SK-N-SH (cell line): ENCODE results near the gene CCDC172. TPM values are rescaled to one million over a fixed set of nuclear protein-coding genes. Genes with fewer than 3 reads are reported as not detected.

Experiments
- CTCF ChIA-PET: fragments of 300-600, 350-600 bp; formaldehyde crosslinking; extraction: SDS; loops from one replicate; lab custom pipeline; 2021; lab: Yijun Ruan, JAX
- POLR2A ChIA-PET: fragments of 350-600 bp; sonication (Branson Sonifier 250); formaldehyde crosslinking; extraction: SDS; loops from one replicate; lab custom pipeline; 2020; ENCODE audit warnings: antibody characterized with exemption, inconsistent platforms; lab: Yijun Ruan, JAX
- DNase-seq: peaks from one replicate; pipeline ENCODE4 v3.0.0; 2012
- H2AFZ ChIP-seq: fragments of 200-600 bp; sonication (generic); 2 replicates; pipeline ENCODE4 v1.8.1; 2016; ENCODE audit warnings: antibody characterized with exemption, mild to moderate bottlenecking, low read depth
- H3F3A ChIP-seq: fragments of 200-600 bp; sonication (generic); replicated peaks from 2 replicates; pipeline ENCODE3; 2016; ENCODE audit warnings: antibody characterized with exemption, mild to moderate bottlenecking; ENCODE audit not compliant: insufficient read depth
- H3K27ac ChIP-seq, 2 experiments: fragments of 200-500 bp in 1 of 2; fragments of 200-600 bp in 1 of 2; sonication (Bioruptor generic) in 1 of 2; sonication (generic), shearing (Covaris generic) in 1 of 2; 2 replicates each; pipeline versions ENCODE4 v1.5.1 to v1.6.1; 2014 to 2016; ENCODE audit warnings: low read depth in 2 of 2, inconsistent platforms in 1 of 2, low read length in 1 of 2, mild to moderate bottlenecking in 1 of 2, mixed read lengths in 1 of 2
- H3K27me3 ChIP-seq: fragments of 200-600 bp; sonication (generic), shearing (Covaris generic); 2 replicates; pipeline ENCODE4 v1.6.1; 2016; ENCODE audit warnings: mixed run types; ENCODE audit not compliant: insufficient read depth
- H3K36me3 ChIP-seq, 2 experiments: fragments of 200-500 bp in 1 of 2; fragments of 200-600 bp in 1 of 2; sonication (Bioruptor generic) in 1 of 2; sonication (generic) in 1 of 2; replicated peaks in 1 of 2; 2 replicates each; pipeline versions ENCODE3 to v1.5.1; 2014 to 2016; ENCODE audit warnings: low read length in 1 of 2, mild to moderate bottlenecking in 1 of 2; ENCODE audit not compliant: insufficient read depth in 2 of 2, control insufficient read depth in 1 of 2
- H3K4me1 ChIP-seq, 2 experiments: fragments of 200-500 bp in 1 of 2; fragments of 200-600 bp in 1 of 2; sonication (Bioruptor generic) in 1 of 2; sonication (generic), shearing (Covaris generic) in 1 of 2; 2 replicates each; pipeline versions ENCODE4 v1.5.1 to v1.6.1; 2014 to 2016; ENCODE audit warnings: low read depth in 1 of 2, low read length in 1 of 2, mixed run types in 1 of 2; ENCODE audit not compliant: insufficient read depth in 2 of 2, control insufficient read depth in 1 of 2
- H3K4me2 ChIP-seq: fragments of 200-600 bp; sonication (generic), shearing (Covaris generic); 2 replicates; pipeline ENCODE4 v1.6.1; 2017; ENCODE audit warnings: mixed run types
- H3K4me3 ChIP-seq, 2 experiments: fragments of 200-500 bp in 1 of 2; fragments of 200-600 bp in 1 of 2; sonication (Bioruptor generic) in 1 of 2; sonication (generic), shearing (Covaris generic) in 1 of 2; 2 replicates each; pipeline versions ENCODE4 v1.5.1 to v1.8.1; 2014 to 2016; ENCODE audit warnings: low read depth in 2 of 2, inconsistent platforms in 1 of 2, low read length in 1 of 2, mild to moderate bottlenecking in 1 of 2, mixed read lengths in 1 of 2, moderate library complexity in 1 of 2
- H3K79me2 ChIP-seq: fragments of 200-600 bp; sonication (generic); 2 replicates; pipeline ENCODE4 v1.8.1; 2017; ENCODE audit warnings: mild to moderate bottlenecking; ENCODE audit not compliant: insufficient read depth
- H3K9ac ChIP-seq: fragments of 200-600 bp; sonication (generic); 2 replicates; pipeline ENCODE4 v1.6.1; 2017; ENCODE audit warnings: mixed run types
- H3K9me2 ChIP-seq: fragments of 200-600 bp; sonication (generic); 2 replicates; pipeline ENCODE4 v1.6.1; 2017; ENCODE audit warnings: mixed run types
- H3K9me3 ChIP-seq: fragments of 200-600 bp; sonication (generic); 2 replicates; pipeline ENCODE4 v1.6.1; 2017; ENCODE audit warnings: mixed run types, mild to moderate bottlenecking, moderate library complexity
- H4K20me1 ChIP-seq: fragments of 200-600 bp; sonication (generic); 2 replicates; pipeline ENCODE4 v1.6.1; 2017; ENCODE audit warnings: mild to moderate bottlenecking, mixed run types; ENCODE audit not compliant: insufficient read depth
- ELF1 ChIP-seq: IDR thresholded peaks from 2 replicates; pipeline ENCODE4 v1.4.0; 2012
- EP300 ChIP-seq, 2 experiments: IDR thresholded peaks; 2 replicates each; pipeline versions ENCODE4 v1.4.0 to v1.6.1; 2012; ENCODE audit warnings: borderline replicate concordance in 1 of 2, low read depth in 1 of 2, low read length in 1 of 2
- EZH2phosphoT487 ChIP-seq: fragments of 200-600 bp; sonication (generic); IDR thresholded peaks from 2 replicates; pipeline ENCODE4 v1.6.1; 2017; ENCODE audit warnings: low read depth, mixed run types, mild to moderate bottlenecking, antibody characterized with exemption, moderate library complexity, borderline replicate concordance
- FOXJ3 ChIP-seq: sonication (generic); formaldehyde crosslinking; IDR thresholded peaks from 2 replicates; pipeline ENCODE4 v1.5.1; 2020; ENCODE audit warnings: mild to moderate bottlenecking, missing genetic modification reagents
- GABPA ChIP-seq: IDR thresholded peaks from 2 replicates; pipeline ENCODE4 v1.4.0; 2012; ENCODE audit warnings: low read depth, mild to moderate bottlenecking
- GATA2 ChIP-seq: sonication (generic); formaldehyde crosslinking; IDR thresholded peaks from 2 replicates; pipeline ENCODE4 v1.5.0; 2020; ENCODE audit warnings: mild to moderate bottlenecking, missing genetic modification reagents
- IRF3 ChIP-seq: fragments of 150-350 bp; IDR thresholded peaks from 2 replicates; pipeline ENCODE4 v1.6.1; 2016; ENCODE audit warnings: mild to moderate bottlenecking, low read depth, low read length
- MXI1 ChIP-seq: IDR thresholded peaks from 2 replicates; pipeline ENCODE4 v1.6.1; 2012; ENCODE audit warnings: mild to moderate bottlenecking, low read depth, low read length, improper control_type of control experiment
- RAD21 ChIP-seq: IDR thresholded peaks from 2 replicates; pipeline ENCODE4 v1.6.1; 2012; ENCODE audit warnings: mild to moderate bottlenecking, low read length
- RXRA ChIP-seq: IDR thresholded peaks from 2 replicates; pipeline ENCODE4 v1.4.0; 2012; ENCODE audit warnings: low read depth, mild to moderate bottlenecking, borderline replicate concordance
- USF1 ChIP-seq: IDR thresholded peaks from 2 replicates; pipeline ENCODE4 v1.4.0; 2012; ENCODE audit warnings: low read depth, borderline replicate concordance
- USF2 ChIP-seq: fragments of 150-350 bp; IDR thresholded peaks from 2 replicates; pipeline ENCODE4 v1.6.1; 2017; ENCODE audit warnings: antibody characterized with exemption, low read length, low read depth, borderline replicate concordance
- ZBTB33 ChIP-seq: IDR thresholded peaks from 2 replicates; pipeline ENCODE4 v1.4.0; 2012; ENCODE audit warnings: low read depth, borderline replicate concordance
- WGBS: methylation state at CpG from one replicate; pipeline ENCODE4 v1.1.6; 2017; ENCODE audit warnings: low lambda C conversion rate; 5-methylcytosine and 5-hydroxymethylcytosine counted together
- polyA plus RNA-seq, 3 experiments: library from polyadenylated mRNA; depleted of rRNA; stranded (reverse); fragments of >200 nt; gene quantifications; 2 replicates each; pipeline ENCODE4 v1.2.3, GENCODE V29; 2012
- TF ChIP-seq, protein P1 (sequence below): IDR thresholded peaks from 2 replicates; pipeline ENCODE4; 2012

The CCDC172 gene
- polyA plus RNA-seq, 1 of the 3 experiments (the other 2 are of a cell fraction), result not detected

DNA sequence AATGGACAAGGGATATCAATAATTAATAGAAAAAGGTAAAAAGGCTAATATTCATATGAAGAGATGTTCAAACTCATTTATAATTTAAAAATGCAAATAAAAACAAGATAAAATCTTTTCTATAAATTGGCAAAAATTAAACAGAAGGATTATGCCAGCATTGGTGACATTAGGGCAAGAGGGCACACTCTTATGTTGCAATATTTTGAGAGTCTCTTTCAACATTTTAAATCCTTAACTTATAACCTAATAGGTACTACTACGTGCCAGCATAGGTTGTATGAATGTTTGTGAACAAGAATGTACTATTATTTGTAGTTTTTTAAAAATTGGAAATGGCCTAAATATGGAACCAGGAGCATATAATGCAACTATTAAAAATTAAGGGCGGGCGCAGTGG is 78.6 kb downstream of the CCDC172 start:
- Histone ChIP-seq H3K79me2 (no peaks in the 10 kb centered on the region), H3K9me2 (no peaks in the 10 kb centered on the region)
- TF ChIP-seq RXRA, result no peak
- no peak for TF ChIP-seq EP300 (IDR thresholded peaks at IDR 0.05; ENCODE audit: borderline replicate concordance in 1 of 2, low read depth in 1 of 2, low read length in 1 of 2)
- TF ChIP-seq ZBTB33, result no peak
- TF ChIP-seq FOXJ3 (CRISPR knock-in tag), result no peak
- no peak for TF ChIP-seq USF2
- no peak for TF ChIP-seq MXI1
- TF ChIP-seq, protein P1, sequence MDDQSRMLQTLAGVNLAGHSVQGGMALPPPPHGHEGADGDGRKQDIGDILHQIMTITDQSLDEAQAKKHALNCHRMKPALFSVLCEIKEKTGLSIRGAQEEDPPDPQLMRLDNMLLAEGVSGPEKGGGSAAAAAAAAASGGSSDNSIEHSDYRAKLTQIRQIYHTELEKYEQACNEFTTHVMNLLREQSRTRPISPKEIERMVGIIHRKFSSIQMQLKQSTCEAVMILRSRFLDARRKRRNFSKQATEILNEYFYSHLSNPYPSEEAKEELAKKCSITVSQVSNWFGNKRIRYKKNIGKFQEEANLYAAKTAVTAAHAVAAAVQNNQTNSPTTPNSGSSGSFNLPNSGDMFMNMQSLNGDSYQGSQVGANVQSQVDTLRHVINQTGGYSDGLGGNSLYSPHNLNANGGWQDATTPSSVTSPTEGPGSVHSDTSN, result no peak
- no peak for TF ChIP-seq USF1
- no peak for TF ChIP-seq EZH2phosphoT487
- TF ChIP-seq GABPA, result no peak
- TF ChIP-seq, all 33 proteins: peak for 0
- Histone ChIP-seq H3K36me3 (no peaks in the 10 kb centered on the region), H3K9me3 (no peaks in the 10 kb centered on the region), H3K4me1 (no peaks in the 10 kb centered on the region), H3K27ac (no peak overlapping the region), H4K20me1 (no peaks in the 10 kb centered on the region), H3K4me3 (no peak overlapping the region), H3K4me2 (no peak overlapping the region), H3F3A (no peaks in the 10 kb centered on the region), H3K27me3 (no peaks in the 10 kb centered on the region), H2AFZ (no peak overlapping the region), H3K9ac (no peak overlapping the region)
- ChIA-PET CTCF (no interaction called here), POLR2A (no interaction called here)
- WGBS, result 52% methylated on average over 3 of the region's 3 CpGs
- no peak for DNase-seq

DNA sequence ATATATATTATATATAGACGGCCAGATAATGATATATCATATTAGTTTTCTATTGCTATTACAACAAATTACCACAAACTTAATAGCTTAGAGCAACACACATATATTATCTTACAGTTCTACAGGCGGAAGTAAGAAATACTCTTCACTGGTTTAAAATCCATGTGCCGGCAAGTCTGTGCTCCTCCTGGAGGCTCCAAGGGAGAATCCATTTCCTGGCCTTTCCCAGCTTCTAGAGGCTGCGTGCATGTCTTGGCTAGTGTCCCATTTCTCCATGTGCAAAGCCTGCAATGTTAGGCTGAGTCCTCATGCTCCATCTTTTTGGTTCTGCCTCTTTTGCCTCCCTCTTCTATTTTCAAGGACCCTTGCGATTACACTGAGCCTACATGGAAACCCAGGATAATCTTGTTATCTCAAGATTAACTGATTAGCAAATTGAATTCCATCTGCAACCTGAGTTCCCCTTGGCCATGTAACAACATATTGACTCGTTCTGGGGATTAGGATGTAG is 79.5 kb downstream of the CCDC172 start:
- Histone ChIP-seq H3K9me3 (no peaks in the 10 kb centered on the region), H3K9ac (no peak overlapping the region), H3K27me3 (no peaks in the 10 kb centered on the region), H3K4me1 (no peaks in the 10 kb centered on the region), H3K27ac (no peak overlapping the region)
- POLR2A ChIA-PET, result no interaction called here
- TF ChIP-seq ELF1 (no peak), RAD21 (no peak), RXRA (no peak), IRF3 (no peak), GATA2 (CRISPR knock-in tag) (peak; percentile 37; the same call in 1 of the 2 replicates)
- TF ChIP-seq, all 33 proteins: peak for 1
- H3K4me2 ChIP-seq, result no peak overlapping the region
- H3K36me3 ChIP-seq, result no peaks in the 10 kb centered on the region
- no peaks in the 10 kb centered on the region for H4K20me1 ChIP-seq
- H3K4me3 ChIP-seq, result no peak overlapping the region
- CTCF ChIA-PET, result no interaction called here
- H3K79me2 ChIP-seq, result no peaks in the 10 kb centered on the region
- no peaks in the 10 kb centered on the region for H3F3A ChIP-seq
- WGBS, result 37% methylated on average over 6 of the region's 6 CpGs
- no peaks in the 10 kb centered on the region for H3K9me2 ChIP-seq
- DNase-seq, result no peak
- H2AFZ ChIP-seq, result no peak overlapping the region
